Left lung (tissue), 14 donors: ENCODE data around the gene EPN2. TPM values are rescaled to one million over a fixed set of nuclear protein-coding genes. Genes with fewer than 3 reads are reported as not detected.
"Not testable (repeated sequence)": the region's sequence is repeated elsewhere in the genome, so short reads cannot be mapped to it uniquely, and the experiment has no call there.

Experiments
- ATAC-seq: fragments of 200-7000 bp; cut with Tn5 transposase; one replicate; pipeline ENCODE4 v1.9.1; 2020; ENCODE audit warnings: moderate library complexity
- DNase-seq, 4 donors: peaks; one replicate each; pipeline ENCODE4 v3.0.0-alpha.2; 2013 to 2020
- H3K27ac ChIP-seq, 2 donors: fragments of 200-600 bp; sonication (generic) in 1 of 2; one replicate each; pipeline versions ENCODE4 v1.5.0 to v1.8.0; 2020 to 2021
- H3K27me3 ChIP-seq, 2 donors: fragments of 200-600 bp; sonication (generic) in 1 of 2; one replicate each; pipeline versions ENCODE4 v1.5.0 to v1.8.0; 2020 to 2021
- H3K36me3 ChIP-seq, 2 donors: fragments of 200-600 bp; sonication (generic) in 1 of 2; one replicate each; pipeline versions ENCODE4 v1.5.0 to v1.8.0; 2020 to 2021
- H3K4me1 ChIP-seq, 2 donors: fragments of 200-600 bp; one replicate each; pipeline ENCODE4 v1.8.0; 2021
- H3K4me3 ChIP-seq, 2 donors: fragments of 200-600 bp; sonication (generic) in 1 of 2; one replicate each; pipeline versions ENCODE4 v1.5.0 to v1.8.0; 2020 to 2021; ENCODE audit warnings: mild to moderate bottlenecking in 1 of 2
- H3K9me3 ChIP-seq, 2 donors: fragments of 200-600 bp; sonication (generic) in 1 of 2; one replicate each; pipeline versions ENCODE4 v1.5.0 to v1.8.0; 2020 to 2021
- intact Hi-C, 2 donors: fragments of 100-400 bp; cut with DNase I; formaldehyde crosslinking; loops; one replicate each; pipeline versions ENCODE4 v1.11.2 to v1.14.2; 2022
- long read RNA-seq, 12 donors: library from polyadenylated mRNA in 2 of 12; unstranded in 2 of 12; transcript quantifications; one replicate each; pipeline ENCODE4 v2.0.0 and lab custom pipeline, GENCODE V29; 2019 to 2026
- polyA plus RNA-seq, 6 donors: library from polyadenylated mRNA; unstranded; fragments of 120-200 nt; gene quantifications; one replicate each; pipeline ENCODE4 v1.2.1, GENCODE V29; 2013; ENCODE audit not compliant: insufficient read length in 6 of 6
- total RNA-seq, 2 donors: library from RNA; stranded (reverse); fragmentation: NEBNext Ultra II Directional; extraction: Animal tissue kit (Norgen Biotek cat#: 25700); gene quantifications; one replicate each; pipeline ENCODE4 v1.2.1, GENCODE V29; 2021
- donor health status: DM: no; HTN: yes; CAD: no.
- donor health status: DM: no; HTN: no; CAD: no.

The EPN2 gene
- 10 to 100 TPM; 43.3 to 49.1 TPM for total RNA-seq
- 10 to 100 TPM; 44.1 to 51.5 (median 48.8) TPM for polyA plus RNA-seq
- long read RNA-seq, donor 1, full-length matches to known transcripts: 31 of 44 reads
- long read RNA-seq, donor 1, partial matches to known transcripts: 13 of 44 reads
- long read RNA-seq, donor 1, other reads (novel, unspliced or antisense): 0 of 44 reads
- long read RNA-seq, donor 2, full-length matches to known transcripts: 23 of 1,299 reads
- long read RNA-seq, donor 2, partial matches to known transcripts: 1,276 of 1,299 reads
- long read RNA-seq, donor 2, other reads (novel, unspliced or antisense): 0 of 1,299 reads
- long read RNA-seq, donor 3, full-length matches to known transcripts: 14 of 14 reads
- long read RNA-seq, donor 3, partial matches to known transcripts: 0 of 14 reads
- long read RNA-seq, donor 3, other reads (novel, unspliced or antisense): 0 of 14 reads
- long read RNA-seq, donor 4, transcript EPN2-221 (3 exons, 309 nt): major isoform, 14 of 23 reads
- long read RNA-seq, donor 4, partial matches to known transcripts: 3 of 23 reads
- long read RNA-seq, donor 4, other reads (novel, unspliced or antisense): 5 of 23 reads
- long read RNA-seq, donor 5, full-length matches to known transcripts: 15 of 51 reads
- long read RNA-seq, donor 5, partial matches to known transcripts: 36 of 51 reads
- long read RNA-seq, donor 5, other reads (novel, unspliced or antisense): 0 of 51 reads
- long read RNA-seq, donor 6, full-length matches to known transcripts: 10 of 19 reads
- long read RNA-seq, donor 6, partial matches to known transcripts: 9 of 19 reads
- long read RNA-seq, donor 6, other reads (novel, unspliced or antisense): 0 of 19 reads
- long read RNA-seq, donor 7, full-length matches to known transcripts: 8 of 29 reads
- long read RNA-seq, donor 7, partial matches to known transcripts: 7 of 29 reads
- long read RNA-seq, donor 7, other reads (novel, unspliced or antisense): 14 of 29 reads
- long read RNA-seq, donor 8, full-length matches to known transcripts: 15 of 23 reads
- long read RNA-seq, donor 8, partial matches to known transcripts: 8 of 23 reads
- long read RNA-seq, donor 8, other reads (novel, unspliced or antisense): 0 of 23 reads
- long read RNA-seq, donor 9: 0 reads
- long read RNA-seq, donor 10, partial matches to known transcripts: 3 of 8 reads
- long read RNA-seq, donor 10, other reads (novel, unspliced or antisense): 1 of 8 reads
- long read RNA-seq, donor 11: 0 reads
- long read RNA-seq, donor 12, full-length matches to known transcripts: 9 of 40 reads
- long read RNA-seq, donor 12, partial matches to known transcripts: 15 of 40 reads
- long read RNA-seq, donor 12, other reads (novel, unspliced or antisense): 16 of 40 reads

DNA sequence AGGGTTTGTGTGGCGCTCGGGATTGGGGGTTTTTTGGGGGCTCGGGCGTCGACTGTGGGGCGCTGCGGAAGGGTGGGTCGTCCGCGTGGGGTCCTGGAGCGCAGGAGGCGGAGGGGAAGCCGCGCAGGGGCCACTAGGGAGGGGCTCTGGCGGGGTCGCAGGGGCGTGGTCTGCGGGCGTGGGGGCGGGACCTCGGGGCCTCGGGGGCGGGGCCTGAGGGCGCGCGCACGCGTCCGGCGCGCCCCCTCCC is at the start of gene EPN2:
TSS of gene EPN2 (plus strand) at position 228 of the 250 bp plus-strand sequence. CDS start 45,754 bp downstream, outside the sequence.
- intact Hi-C loops, H3K9me3 ChIP-seq, H3K36me3 ChIP-seq: not testable (repeated sequence)
- H3K4me1 ChIP-seq: peaks cover 10 to 32% of the 10 kb centered on the region in 2 donors
- peak; percentile 92 for ATAC-seq
- H3K4me3 ChIP-seq: peak within 1 kb of the TSS; percentile 88 to 91
- peaks cover 0 to 22% of the 10 kb centered on the region in 2 donors for H3K27me3 ChIP-seq
- peak; percentile 50 to 85 (median 61) for DNase-seq
- peak within 1 kb of the TSS; percentile 84 to 85 for H3K27ac ChIP-seq

DNA sequence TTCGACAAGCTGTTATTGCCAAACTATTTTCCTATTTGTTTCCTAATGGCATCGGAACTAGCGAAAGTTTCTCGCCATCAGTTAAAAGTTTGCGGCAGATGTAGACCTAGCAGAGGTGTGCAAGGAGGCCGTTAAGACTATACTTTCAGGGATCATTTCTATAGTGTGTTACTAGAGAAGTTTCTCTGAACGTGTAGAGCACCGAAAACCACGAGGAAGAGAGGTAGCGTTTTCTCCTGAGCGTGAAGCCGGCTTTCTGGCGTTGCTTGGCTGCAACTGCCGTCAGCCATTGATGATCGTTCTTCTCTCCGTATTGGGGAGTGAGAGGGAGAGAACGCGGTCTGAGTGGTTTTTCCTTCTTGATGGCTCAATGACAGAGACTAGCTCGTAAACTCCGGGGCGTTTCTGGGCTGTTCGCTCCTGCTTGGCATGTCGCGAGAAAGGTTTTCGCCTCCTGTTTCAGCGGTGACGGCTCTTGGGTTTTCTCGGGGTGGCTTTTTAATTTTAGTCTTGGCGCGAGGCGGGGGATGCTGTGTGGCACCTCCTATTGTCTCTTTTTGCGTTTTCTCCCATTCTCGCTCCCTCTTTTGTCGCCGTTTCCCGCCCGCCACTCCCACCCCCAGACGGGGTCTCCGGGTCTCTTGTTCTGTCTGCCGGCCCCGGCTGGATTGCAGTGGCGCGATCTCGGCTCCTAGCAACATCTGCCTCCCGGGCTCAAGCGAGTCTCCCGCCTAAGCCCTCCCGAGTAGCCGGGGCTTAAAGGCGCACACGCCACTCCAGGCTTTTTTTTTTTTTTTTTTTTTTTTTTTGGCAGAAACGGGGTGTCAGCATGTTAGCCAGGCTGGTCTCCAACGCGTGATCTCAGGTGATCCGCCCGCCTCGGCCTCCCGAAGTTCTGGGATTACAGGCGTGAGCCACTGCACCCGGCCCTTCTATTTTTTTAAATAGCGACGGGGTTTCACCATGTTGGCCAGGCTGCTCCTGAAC is 49.0 kb upstream of the EPN2 start:
- DNase-seq, H3K4me1 ChIP-seq, H3K27me3 ChIP-seq, intact Hi-C loops, H3K36me3 ChIP-seq, H3K4me3 ChIP-seq, H3K9me3 ChIP-seq: not testable (repeated sequence)
- ATAC-seq: peak; percentile 22
- H3K27ac ChIP-seq: peak overlapping the region in 1 of 2 donors; percentile 66

DNA sequence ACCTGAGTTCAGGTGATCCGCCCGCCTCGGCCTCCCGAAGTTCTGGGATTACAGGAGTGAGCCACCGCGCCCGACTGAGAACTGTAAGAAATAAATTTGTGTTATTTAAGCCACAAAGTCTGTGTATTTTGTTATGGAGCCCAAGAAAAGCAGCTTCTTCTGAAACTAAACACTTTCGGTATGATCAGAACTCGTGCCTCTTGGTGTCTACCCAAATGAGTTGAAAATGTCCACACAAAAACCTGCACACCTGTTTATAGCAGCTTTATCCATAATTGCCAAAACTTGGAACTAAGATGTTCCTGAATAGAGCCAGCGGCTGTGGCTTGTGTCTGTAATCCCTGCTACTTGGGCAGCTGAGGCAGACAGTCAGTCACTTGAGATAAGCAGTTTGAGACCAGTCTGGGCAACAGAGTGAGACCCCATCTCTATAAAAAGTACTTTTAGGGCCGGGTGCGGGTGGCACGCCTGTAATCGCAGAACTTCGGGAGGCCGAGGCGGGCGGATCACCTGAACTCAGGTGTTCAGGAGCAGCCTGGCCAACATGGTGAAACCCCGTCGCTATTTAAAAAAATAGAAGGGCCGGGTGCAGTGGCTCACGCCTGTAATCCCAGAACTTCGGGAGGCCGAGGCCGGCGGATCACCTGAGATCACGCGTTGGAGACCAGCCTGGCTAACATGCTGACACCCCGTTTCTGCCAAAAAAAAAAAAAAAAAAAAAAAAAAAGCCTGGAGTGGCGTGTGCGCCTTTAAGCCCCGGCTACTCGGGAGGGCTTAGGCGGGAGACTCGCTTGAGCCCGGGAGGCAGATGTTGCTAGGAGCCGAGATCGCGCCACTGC is 48.1 kb upstream of the EPN2 start:
- H3K27ac ChIP-seq, H3K27me3 ChIP-seq, H3K4me1 ChIP-seq, intact Hi-C loops, H3K36me3 ChIP-seq, DNase-seq, H3K9me3 ChIP-seq, H3K4me3 ChIP-seq: not testable (repeated sequence)
- peak; percentile 93 for ATAC-seq

DNA sequence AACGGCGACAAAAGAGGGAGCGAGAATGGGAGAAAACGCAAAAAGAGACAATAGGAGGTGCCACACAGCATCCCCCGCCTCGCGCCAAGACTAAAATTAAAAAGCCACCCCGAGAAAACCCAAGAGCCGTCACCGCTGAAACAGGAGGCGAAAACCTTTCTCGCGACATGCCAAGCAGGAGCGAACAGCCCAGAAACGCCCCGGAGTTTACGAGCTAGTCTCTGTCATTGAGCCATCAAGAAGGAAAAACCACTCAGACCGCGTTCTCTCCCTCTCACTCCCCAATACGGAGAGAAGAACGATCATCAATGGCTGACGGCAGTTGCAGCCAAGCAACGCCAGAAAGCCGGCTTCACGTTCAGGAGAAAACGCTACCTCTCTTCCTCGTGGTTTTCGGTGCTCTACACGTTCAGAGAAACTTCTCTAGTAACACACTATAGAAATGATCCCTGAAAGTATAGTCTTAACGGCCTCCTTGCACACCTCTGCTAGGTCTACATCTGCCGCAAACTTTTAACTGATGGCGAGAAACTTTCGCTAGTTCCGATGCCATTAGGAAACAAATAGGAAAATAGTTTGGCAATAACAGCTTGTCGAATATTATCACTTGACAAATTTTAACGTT is 47.3 kb upstream of the EPN2 start:
- H3K4me1 ChIP-seq, H3K27ac ChIP-seq, intact Hi-C loops, H3K9me3 ChIP-seq, H3K27me3 ChIP-seq, H3K36me3 ChIP-seq, H3K4me3 ChIP-seq, DNase-seq: not testable (repeated sequence)
- peak; percentile 21 for ATAC-seq

DNA sequence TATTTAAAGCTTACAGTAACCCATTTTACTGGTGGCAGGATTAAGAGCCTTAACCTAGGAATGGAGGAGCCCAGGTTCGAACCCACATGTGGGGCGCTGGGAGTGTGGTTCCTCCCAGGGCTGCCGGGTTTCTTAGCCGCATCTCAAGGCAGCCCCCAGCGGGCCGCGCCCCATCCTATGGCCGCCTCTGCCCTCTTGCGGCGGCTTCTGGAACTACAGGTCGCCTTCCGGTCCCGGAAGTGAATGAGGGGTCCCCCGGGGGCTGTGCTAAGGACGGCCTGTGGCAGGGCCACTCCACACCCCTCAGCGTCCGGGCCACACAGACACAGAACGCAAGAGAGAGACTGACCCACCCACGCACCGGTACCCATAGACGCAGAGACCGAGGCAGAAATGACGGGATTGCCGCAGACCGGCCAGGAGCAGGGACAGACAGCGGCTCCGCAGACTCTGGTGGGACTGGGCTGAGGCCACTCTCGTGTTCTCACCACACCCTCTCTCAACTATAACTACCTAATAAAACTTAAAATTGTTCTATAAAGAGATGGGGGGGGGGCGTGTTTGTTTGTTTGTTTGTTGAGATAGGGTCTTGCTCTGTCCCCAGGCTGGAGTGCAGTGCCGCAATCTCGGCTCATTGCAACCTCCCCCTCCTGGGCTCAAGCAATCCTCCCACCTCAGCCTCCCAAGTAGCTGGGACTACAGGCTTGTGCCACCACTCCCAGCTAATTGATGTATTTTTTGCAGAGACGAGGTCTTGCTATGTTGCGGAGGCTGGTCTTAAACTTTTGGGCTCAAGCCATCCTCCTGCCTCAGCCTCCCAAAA is 40.6 kb upstream of the EPN2 start:
- intact Hi-C loops, H3K4me3 ChIP-seq, H3K9me3 ChIP-seq, H3K36me3 ChIP-seq, H3K4me1 ChIP-seq, H3K27me3 ChIP-seq, H3K27ac ChIP-seq: not testable (repeated sequence)
- peak; percentile 99 for ATAC-seq
- peak in 2 of 4 donors; percentile 23 to 29 for DNase-seq

DNA sequence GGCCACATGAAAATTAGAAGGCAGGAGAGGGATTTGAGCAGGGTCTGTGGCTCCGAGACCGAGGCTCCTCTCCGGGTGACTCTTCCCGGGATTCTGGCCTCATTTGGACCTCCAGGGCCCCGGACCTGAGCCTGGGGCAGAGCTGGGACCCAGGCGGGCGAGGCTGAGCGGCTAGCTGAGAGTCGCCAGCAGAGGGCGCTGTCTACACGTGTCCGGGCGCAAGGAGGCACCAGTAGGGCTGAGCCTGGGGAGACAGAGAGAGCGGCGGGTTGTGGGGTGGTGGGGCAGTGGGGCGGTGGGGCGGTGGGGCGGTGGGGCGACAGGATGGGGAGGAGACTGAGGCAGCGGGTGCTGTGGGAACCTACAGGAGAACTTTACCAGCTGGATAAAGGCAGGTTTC is 34.7 kb upstream of the EPN2 start:
- H3K4me1 ChIP-seq, intact Hi-C loops, H3K9me3 ChIP-seq, H3K27me3 ChIP-seq, DNase-seq, H3K4me3 ChIP-seq, H3K27ac ChIP-seq, H3K36me3 ChIP-seq: not testable (repeated sequence)
- ATAC-seq: peak; percentile 99

DNA sequence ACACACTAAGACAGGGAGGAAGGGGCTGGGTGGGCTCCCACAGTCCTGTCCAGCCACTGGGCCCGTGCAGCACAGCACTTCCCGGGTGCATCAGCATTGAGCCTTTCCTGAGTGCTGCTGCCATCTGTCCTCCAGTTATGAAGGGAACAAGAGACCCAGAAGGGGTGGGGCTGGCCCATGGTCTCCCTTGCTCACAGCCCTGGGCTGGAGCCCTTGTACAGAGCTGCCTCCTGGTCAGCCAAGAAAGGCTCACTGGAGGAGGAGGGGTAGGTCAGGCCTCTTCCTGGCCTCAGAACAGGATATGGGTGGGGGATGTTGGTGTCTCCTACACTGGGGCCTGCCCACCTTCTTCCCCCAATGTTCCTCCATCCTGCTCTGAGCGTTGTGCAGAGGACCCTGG is 33.7 kb upstream of the EPN2 start:
- H3K27ac ChIP-seq, H3K36me3 ChIP-seq, intact Hi-C loops, H3K4me3 ChIP-seq, H3K27me3 ChIP-seq, H3K4me1 ChIP-seq, H3K9me3 ChIP-seq, DNase-seq: not testable (repeated sequence)
- peak; percentile 19 for ATAC-seq

DNA sequence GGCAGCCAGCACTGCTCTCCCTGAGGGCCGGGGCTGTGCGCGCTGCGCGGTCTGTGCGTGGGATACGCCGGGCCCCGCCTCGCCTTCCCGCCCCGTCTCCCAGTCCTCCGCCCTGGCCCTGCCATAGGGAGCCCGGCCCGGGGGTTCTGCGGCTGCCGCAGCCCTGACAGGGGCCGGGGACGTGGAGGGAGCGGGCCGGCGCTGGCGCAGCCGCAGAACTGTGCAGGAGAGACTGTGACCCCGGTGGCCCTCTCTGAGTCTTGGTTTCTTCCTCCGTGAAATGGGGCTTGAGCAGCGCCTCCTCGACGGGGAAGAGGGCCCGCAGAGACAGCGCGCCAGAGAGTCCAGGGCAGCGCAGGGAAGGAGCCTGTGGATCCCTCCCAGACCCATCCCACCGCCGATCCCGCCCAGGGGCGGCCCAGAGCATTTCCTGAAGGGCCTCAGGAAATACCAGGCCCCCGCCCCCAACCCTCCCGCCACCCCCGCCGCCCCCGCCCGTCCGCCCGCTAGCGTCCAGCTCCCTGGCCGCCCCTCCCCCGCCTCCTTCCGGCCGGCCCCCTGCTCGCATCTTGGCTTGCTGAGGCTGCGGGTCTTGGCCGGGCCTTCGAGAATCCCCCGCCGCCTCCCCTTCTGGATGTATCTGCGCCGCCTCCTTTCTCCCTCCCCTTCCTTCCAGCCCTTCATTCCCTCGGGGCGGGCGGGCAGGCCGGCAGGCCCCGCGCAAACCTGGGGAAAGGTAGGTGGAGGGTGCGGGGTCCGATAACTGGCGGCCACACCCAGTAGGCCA is 21.9 kb upstream of the EPN2 start:
- H3K27ac ChIP-seq, H3K4me3 ChIP-seq, intact Hi-C loops, H3K9me3 ChIP-seq, H3K36me3 ChIP-seq, H3K27me3 ChIP-seq, DNase-seq, H3K4me1 ChIP-seq: not testable (repeated sequence)
- peak; percentile 93 for ATAC-seq

DNA sequence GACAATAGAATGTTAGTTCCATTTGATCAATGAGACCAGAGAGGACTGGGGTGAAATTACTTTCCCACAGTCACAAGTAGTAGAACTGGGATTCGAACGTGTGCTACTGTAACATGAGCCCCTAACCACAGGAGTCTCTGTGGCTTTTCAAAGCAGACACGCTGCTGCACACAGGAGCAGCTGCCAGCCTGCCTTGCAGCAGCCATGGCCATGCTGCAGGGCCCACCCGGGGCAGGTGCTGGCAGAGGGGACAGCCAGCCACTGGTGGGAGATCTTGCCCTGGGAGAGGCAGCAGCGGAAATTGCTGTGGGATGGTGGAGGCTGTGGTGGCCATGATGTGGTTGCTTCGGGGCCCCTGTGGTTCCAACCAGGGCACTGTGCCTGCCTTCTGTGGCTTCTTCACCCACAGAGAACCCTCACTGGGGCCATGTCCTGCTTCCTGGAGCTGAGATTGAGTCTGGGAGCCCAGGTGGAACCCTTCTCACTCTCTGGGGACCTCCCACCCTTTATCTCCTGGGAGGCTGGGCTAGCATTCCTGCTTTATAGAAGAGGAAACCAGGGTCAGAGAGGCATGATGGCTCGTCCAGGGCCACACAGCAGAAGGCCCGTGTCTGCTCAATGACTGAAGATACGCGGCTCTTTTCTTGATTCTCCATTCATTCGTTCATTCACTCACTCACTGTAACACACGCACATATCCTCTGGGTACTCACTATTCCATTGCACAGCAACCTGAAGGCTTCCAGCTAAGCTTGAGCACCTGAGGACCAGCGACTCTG is 20.8 kb upstream of the EPN2 start:
- H3K9me3 ChIP-seq, H3K36me3 ChIP-seq, H3K27ac ChIP-seq, H3K4me3 ChIP-seq, DNase-seq, intact Hi-C loops, H3K27me3 ChIP-seq, H3K4me1 ChIP-seq, ATAC-seq: not testable (repeated sequence)
